GM18502 (cell line): ENCODE results near the gene CORO1C.
"Not testable (repeated sequence)": the region's sequence is repeated elsewhere in the genome, so short reads cannot be mapped to it uniquely, and the experiment has no call there.

Experiments used
- ATAC-seq: cut with Tn5 transposase; IDR thresholded peaks from one replicate; pipeline ENCODE4 v1.9.1; 2021; ENCODE audit warnings: mild to moderate bottlenecking; ENCODE audit not compliant: unreplicated experiment, poor library complexity

Gene CORO1C

DNA sequence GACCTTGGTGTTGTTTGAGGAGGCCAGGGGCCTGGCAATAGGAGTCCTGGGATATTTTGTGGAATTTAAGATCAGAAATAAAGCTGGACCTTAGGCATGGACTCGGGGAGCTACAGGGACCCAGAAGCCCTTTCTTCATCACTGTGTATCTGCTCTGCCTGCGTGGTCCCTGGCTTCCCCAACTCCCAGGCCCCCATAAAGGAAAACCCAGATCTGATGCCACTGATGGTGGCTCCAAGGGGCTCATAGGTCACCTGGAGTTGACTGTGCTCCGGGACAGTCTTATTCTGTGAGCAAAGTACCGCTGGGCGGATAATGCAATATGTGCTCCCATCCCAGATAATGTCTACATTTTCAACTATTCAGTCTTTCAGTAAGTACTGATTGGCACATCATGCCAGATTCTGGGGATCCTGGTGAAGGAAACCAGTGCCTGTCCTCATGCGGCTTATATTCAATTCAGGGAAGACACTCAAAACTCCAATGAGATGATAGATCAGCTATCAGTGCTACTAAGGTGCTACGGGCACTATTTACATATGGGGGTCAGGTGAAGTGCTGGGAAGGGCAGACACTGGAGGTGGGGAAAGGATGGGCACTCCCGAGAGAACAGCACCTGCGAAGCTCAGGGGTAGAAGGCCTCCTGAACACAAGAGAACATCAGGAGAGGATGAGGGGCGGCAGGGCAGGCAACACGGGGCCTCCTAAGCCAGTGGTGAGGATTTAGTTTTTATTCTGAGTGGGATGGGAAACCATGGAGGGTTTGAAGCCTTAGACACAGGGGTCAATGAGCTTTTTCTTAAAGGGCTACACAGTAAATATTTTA, 92.1 kb downstream of the CORO1C start:
- ATAC-seq, result no peak

DNA sequence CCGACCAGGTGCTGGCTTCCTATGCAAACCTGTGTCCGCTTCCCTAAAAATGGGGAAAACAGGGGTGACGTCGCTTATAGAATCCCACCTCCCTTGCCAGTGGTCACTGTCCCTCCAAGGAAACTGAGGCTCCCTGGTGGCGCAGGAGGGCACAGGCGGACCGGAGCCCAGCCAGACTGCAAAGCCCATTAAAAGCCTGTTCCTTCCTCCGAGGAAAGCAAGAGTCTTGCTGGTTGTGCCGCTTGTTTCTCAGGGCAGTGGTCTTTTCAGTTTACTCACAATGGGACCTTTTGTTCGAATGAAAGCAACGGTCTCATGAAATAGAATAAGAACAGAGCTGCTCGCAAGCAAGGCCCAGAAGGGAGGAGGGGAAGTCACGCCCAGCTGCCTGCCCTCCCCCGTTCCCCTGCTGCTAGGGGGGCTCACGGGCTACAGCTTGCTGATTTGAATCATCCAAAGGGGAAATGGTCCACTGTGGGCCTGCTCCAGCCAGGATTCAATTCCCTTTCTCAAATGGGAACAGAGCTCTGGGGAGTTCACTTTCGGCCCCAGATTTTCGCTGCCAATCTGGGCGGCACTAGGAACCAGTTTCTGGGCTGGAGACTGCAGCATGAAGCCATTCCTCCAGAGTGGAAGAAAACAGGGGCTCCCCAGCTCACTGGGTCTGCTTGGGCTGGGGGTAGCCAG, 93.0 kb downstream of the CORO1C start:
- no peak for ATAC-seq

DNA sequence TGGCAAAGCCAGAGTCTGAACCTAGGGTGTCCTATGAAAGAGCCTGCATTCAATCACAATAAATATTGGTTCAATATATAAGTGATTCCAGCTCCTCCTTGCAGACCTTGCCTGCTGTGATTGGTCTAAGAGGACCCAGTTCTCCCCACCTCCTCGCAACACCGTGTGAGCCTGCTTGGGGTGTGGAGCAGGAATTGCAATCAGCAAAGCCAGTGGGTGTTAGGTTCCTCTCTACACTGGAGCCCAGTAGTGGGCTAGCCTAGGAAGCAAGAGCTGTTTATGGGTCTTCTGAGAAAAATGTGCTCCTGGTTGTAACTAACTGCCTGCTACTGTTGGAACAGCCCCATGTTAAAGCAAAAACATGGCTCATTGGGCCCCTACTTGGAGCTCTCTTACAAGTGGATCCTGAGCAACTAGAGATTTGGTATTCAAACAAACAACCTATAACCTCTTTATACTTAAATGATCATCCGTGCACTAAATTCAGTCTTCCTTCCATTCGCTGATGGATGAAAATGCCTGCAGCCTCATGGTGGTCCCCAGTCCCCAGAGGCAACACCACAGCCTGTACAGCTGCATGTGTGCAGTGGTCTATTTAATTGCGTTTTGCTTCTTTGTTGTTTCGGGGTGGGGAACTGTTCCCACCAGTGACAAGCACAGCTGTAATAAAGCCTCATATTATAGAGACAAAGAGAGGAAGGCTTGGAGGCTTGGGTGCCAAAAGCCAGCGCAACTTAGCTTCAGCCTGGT, 93.9 kb downstream of the CORO1C start:
- ATAC-seq, result no peak

DNA sequence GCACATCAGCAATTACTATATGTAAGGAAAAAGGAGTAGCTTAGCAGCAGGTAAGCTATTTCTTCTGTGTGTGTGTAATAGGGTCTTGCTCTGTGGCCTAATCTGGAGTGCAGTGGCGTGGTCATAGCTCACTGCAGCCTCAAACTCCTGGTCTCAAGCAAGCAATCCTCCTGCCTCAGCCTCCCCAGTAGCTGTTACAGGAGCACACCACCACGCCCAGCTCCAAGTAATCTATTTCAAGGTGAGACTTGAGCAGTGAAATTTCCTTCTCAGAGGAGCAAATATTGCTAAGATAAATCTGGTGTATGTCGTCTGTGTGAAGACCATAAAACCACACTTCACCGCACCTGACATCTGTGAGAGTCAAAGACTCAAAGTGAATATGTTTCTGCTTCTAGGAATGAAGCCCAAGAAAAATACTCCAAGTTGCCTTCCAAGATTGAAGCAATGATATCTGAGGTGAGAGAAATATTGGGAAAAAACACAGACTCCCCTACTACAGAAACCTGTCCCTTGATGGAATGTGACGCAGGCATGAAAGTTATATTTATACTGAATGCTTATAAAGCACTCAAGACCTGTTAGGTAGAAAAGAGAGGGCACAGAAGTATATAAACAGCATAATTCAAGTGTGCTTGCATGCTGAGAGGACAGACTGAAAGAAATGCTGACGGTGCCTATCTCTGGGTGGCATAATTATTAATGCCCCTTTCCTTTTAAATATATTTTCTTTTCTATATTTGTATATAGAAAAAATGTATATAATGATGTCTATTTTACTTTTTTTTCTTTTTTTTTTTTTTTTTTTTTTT, 95.1 kb downstream of the CORO1C start:
- ATAC-seq, result peak; percentile 1

DNA sequence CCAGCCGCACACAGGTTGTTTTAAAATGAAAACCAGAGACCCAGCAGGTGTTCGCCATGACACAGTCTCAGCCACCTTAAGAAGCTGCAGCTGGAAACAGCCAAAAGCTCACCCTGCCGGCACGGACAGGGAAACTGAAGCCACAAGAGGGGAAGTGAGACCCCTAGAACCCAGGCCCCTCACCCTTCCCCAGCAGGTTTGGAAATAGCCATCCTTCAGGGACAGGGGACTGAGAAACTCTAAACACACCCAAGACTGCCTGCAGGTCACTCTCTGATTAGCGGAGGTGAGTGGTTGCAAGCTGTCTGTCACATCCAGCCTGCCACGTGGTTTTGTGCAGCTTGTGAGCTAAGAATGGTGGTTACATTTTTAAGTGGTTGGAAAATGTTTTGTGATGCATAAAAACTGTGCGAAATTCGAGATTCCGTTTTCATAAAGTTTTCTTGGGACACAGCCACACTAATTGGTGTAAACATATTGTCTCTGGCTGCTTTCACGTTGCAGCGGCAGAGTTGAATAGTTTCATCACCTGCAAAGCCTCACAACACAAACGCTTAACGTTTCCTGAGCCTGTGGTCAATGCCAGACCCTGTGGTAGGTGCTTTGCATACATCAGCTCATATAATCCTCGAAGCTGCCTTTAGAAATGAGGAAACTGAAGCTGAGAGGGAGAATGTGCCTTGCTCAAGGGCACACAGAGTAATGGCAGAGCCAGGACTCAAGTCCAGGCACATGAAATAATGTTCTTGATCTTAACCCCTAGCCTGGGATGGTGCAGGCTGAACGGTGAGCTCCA, 95.9 kb downstream of the CORO1C start:
- ATAC-seq, result peak; percentile 53

DNA sequence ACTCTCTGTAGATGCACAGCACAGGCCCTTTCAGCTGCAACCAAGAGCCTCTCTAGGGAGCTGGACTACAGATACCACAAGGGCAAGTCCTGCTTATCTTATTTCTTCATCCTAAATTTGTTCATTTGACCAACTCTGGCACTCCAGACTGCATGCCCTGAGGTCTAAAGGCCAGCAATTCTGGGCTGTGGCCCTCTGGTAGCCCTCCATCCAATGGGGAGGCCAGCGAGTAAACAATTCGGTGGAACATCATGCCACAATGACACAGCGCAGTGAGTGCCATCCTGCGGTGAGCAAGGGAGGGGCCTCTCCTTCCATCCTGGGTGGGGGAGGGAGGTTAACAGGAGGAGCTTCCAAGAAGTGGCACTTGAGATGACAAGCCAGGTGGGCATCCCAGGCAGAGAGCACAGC, 97.0 kb downstream of the CORO1C start:
- no peak for ATAC-seq

DNA sequence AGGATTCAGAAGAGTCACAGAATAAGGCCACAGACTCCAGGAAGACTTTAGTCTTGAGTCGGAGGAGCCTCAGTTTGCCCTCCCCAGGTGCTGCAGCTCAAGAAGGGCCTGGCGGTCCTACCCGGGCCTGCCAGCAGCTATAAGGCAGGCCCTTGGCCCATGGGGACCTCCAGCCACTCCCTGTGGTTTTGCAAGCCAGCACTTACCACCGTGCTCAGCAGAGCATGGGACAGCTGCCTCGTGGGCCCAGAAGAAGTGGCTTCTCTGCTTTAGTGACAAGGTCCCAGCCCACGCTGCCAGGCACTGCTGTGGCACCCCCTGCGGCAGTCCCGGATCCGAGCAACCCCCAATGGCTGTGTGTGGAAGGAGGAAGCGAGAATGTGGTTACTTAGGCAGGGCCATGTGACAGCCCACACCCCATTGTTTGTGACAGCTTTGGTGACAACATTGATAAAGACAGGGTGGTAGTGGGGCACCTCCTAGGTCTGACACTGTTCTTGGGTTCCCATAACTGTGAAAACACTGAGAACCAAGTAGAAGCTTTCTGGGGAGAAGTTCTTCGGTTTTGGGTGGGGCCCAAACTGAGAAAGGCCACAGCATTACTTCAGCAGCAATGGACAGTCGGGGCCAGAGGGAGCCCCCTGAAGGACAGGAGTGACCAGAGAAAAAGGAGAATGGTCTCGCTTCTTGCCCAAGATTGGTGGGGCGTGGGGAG, 97.6 kb downstream of the CORO1C start, which contains the start of gene SELPLG:
Gene SELPLG (minus strand): TSS at position 361 of the 715 bp plus-strand sequence. CDS start 9,587 bp downstream, outside the sequence.
- ATAC-seq, result peak; percentile 63

DNA sequence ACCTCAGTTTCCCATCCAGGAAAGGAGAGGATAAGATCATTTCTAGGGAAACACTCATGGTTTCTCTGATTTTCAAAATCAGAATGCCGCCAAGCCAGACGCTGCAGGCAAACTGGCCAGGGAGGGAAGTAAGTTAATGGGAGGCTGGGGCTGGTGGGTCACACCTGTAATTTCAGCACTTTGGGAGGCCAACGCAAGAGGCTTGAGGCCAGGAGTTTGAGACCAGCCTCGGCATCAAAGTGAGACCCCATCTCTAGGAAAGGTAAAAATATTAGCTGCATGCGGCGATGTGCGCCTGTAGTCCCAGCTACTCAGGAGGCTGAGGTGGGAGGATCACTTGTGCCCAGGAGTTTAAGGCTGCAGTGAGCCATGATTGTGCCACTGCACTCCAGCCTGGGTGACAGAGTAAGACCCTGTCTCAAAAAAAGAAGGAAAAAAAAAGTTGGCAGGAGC, 98.2 kb downstream of the CORO1C start:
- no peak for ATAC-seq

DNA sequence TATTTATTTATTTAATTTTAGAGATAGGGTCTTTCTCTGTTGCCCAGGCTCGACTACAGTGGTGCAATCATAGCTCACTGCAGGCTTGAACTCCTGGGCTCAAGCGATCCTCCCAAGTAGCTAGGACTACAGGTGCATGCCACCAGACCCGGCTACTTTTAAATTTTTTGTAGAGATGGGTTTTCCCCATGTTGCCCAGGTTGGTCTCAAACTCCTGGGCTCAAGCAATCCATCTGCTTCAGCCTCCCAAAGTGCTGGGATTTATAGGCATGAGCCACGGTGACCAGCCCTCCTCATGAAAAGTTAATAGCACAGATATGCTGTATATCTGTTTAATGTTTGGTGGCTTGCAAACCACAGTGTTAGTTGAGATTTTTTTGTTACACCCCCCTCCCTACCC, 100.1 kb downstream of the CORO1C start:
- not testable (repeated sequence) for ATAC-seq

DNA sequence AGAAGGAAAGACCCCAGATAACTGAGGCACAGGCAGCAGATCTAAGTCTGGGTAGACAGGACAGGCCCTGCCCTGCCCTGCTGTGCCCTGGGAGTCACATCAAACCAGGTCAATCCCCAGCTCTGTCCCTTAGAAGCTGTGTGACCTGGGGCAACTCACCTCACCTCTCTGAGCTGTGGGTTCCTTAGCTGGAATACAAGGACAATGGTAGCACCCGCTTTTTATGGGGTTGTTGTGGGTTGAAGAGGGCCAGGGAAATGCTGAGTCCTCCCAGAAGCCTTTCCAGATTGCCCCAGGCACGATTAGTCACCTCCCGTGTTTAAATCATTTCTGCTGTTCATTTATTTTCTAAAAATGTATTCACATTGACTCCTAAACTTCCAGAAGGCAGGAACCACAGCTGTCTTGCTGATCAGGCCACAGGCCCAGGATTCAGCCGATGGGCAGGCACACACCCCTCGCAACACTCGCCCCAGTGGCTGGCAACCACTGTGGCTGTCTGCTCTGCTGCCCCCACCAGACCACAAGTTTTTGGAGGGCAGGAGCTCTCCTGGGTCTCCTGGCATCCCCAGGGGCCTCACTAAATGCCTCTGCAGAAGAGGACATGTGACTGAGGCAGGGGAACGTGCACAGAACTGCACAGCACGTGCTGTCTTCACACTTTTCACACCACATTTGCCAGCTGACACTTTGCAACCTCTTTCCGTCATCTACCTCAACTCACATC, 100.7 kb downstream of the CORO1C start:
- ATAC-seq, result no peak

DNA sequence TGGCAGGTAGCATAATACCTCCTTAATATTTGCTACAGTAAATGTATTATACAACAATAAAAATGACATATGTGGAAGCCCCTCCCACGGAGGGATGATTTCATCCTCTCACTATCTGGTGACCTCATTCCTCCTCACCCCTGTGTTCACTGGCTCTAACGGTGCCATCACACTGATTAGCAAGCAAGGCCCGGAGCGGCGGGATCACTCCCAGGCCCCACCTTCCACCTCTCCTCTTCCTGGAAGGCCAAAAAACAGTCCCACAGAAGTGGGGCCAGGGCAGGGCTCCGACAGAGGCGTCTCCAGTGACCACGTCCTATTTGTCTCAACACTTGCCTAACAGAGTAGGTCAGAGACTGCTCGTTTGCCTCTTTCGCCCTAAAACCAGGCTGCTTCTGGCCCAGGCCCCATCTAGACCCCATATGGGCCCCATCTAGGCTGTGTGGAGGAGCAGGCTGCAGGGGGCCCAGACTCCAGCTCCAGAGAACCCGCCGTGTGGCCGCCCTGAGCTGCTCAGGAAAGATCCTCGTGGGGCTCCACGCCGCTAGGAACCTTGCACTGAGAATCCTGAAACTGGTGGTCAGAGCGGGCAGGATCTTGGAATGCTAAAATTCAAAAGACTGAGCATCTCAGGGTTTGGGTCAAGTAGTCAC, 101.4 kb downstream of the CORO1C start:
- no peak for ATAC-seq

DNA sequence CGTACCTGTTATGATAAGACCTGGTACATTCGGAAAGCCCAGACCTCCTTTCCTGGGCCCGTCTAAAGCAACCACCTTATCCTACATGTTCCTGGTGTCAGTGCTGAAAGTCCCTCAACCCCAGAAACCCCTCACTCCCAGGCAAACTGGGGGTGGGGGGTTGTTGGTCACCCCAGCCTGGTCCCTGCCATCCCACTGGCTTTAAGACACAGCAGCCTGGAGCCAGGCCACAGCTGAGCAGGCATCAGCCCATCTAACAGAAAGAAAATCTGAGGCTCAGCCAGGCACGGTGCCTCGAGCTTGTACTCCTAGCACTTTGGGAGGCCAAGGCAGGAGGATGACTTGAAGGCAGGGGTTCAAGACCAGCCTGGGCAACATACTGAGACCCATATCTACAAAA, 102.2 kb downstream of the CORO1C start:
- no peak for ATAC-seq

DNA sequence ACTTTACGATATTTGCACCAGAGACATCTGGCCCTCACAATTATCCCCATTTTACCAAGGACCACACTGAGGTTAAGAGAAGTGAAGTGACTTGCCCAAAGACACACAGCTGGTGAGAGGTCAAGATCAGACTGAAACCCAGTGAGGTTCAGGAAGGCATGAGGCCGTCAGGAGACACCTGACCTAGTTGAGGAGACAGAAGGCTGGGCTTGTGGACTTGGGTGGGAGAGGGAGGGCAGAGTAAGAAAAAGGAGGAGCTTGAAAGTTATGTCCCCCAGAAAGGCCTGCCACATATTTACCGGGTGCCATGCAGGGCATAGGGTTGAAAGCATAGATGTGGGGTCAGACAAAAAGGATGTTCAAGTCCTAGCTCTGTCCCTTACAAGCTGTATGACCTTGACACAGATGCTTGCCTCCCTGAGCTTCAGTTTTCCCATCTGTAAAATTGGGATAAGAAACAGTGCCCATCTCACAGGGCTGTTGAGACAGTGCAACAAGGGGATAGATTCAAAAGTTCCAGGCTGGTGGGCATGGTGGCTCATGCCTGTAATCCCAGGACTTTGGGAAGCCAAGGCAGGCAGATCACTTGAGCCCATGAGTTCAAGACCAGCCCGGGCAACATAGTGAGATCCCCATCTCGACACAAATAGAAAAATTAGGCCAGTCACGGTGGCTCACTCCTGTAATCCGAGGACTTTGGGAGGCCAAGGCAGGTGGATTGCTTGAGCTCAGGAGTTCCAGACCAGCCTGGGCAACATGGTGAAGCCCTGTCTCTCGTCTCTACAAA, 104.0 kb downstream of the CORO1C start:
- ATAC-seq, result no peak

DNA sequence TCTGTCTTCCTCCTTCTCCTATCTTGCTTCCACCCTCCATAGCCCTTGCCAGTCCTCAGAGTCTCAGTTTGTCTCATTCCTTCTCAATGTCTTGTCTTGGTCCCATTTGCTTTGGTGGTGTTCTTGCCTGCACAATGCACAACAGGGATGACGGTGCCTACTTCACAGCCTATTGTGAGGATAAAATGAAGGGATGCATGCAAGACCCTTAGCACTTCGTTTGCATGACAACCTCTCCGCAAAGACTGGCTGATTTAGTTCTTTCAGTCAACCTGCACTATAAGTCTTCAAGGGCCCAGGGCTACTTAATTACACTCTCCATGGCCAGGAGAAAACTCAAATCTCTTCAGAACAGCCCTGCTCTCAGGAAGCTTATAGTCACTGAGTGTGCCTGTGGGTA, 106.1 kb downstream of the CORO1C start:
- no peak for ATAC-seq

DNA sequence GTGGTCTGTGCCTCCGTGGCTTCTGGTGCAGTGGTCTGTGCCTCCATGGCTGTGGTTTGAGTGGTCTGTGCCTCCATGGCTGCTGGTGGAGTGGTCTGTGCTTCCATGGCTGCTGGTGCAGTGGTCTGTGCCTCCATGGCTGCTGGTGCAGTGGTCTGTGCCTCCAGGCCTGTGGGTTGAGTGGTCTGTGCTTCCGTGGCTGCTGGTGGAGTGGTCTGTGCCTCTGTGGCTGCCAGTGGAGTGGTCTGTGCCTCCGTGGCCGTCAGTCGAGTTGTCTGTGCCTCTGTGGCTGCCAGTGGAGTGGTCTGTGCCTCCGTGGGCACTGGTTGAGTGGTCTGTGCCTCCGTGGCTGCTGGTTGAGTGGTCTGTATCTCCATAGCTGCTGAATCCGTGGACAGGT, 107.7 kb downstream of the CORO1C start:
- ATAC-seq, result no peak

DNA sequence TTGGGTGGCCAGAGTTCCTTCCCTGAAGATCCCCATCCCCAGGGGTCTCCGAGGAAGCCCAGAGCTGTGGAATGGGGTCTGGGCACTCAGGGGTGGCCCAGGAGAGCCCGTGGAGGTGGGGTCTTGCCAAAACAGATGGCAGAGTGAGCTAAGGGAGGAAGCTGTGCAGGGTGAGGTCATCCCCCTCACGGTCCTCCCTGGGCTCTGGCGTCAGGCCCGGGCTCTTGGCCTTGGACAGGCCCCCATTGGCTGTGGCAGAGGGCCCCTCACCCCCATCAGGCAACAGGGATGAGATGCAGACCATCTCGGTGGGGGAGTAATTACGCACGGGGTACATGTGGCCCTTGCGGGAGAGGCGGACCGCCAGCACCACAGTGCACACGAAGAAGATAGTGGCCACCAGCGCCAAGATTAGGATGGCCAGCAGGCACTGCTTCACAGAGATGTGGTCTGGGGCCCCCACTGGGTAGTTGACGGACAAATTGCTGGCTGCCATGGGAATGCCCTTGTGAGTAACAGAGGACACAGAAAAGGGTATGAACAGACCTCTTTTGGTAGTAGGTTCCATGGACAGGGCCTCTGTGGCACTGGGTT, 108.3 kb downstream of the CORO1C start:
- ATAC-seq, result no peak
